A549 (cell line): ENCODE results near the gene PTPRN2. TPM values are rescaled to one million over a fixed set of nuclear protein-coding genes. Genes with fewer than 3 reads are reported as not detected.

ENCODE experiments used
- ATAC-seq, 2 experiments: fragments of 200-7000 bp in 1 of 2; fragments of >200 bp in 1 of 2; cut with Nextera tagmentation in 1 of 2; cut with Tn5 transposase in 1 of 2; 3 replicates each; pipeline versions ENCODE4 v1.8.0 to v1.9.1; 2018 to 2020; ENCODE audit warnings: mild to moderate bottlenecking in 1 of 2, moderate library complexity in 1 of 2
- CTCF ChIA-PET: fragments of 300-600 bp; sonication (Branson Sonifier 250); formaldehyde crosslinking; extraction: SDS; loops from one replicate; lab custom pipeline; 2021; ENCODE audit warnings: antibody characterized with exemption, inconsistent platforms; lab: Yijun Ruan, JAX
- POLR2A ChIA-PET: fragments of 350-600 bp; formaldehyde crosslinking; extraction: SDS; loops from one replicate; lab custom pipeline; 2021; ENCODE audit warnings: antibody characterized with exemption, inconsistent platforms; lab: Yijun Ruan, JAX
- DNase-seq, 2 experiments: peaks; one replicate each; pipeline versions ENCODE4 v3.0.0 to v3.0.0-alpha.2; 2011 to 2016; ENCODE audit warnings: low read depth in 1 of 2, low spot score in 1 of 2
- FAIRE-seq: peaks from 2 replicates; lab custom pipeline; 2011; peaks lifted over from hg19 to GRCh38; lab: Jason Lieb, UNC
- H3K27ac ChIP-seq, 2 experiments: fragments of >200 bp; sonication (Bioruptor Twin); formaldehyde crosslinking; 3 replicates each; pipeline ENCODE4 v1.5.1; 2016 to 2017
- H3K4me1 ChIP-seq: fragments of >200 bp; sonication (Bioruptor Twin); formaldehyde crosslinking; 3 replicates; pipeline ENCODE4 v1.6.1; 2016
- H3K4me2 ChIP-seq: fragments of >200 bp; sonication (Bioruptor Twin); formaldehyde crosslinking; 3 replicates; pipeline ENCODE4 v1.6.1; 2016
- H3K4me3 ChIP-seq: fragments of >200 bp; sonication (Bioruptor Twin); formaldehyde crosslinking; 3 replicates; pipeline ENCODE4 v1.5.1; 2016
- H3K9me3 ChIP-seq: fragments of >200 bp; sonication (Bioruptor Twin); formaldehyde crosslinking; 3 replicates; pipeline ENCODE4 v1.6.1; 2016
- BHLHE40 ChIP-seq: IDR thresholded peaks from 2 replicates; pipeline ENCODE4 v1.6.1; 2012; ENCODE audit warnings: low read depth, low read length, inconsistent platforms
- CBX2 ChIP-seq: fragments of 200-600 bp; sonication (generic); IDR thresholded peaks from 2 replicates; pipeline ENCODE4 v1.6.1; 2016; ENCODE audit warnings: low read depth, mild to moderate bottlenecking, borderline replicate concordance
- CBX8 ChIP-seq: fragments of 200-600 bp; sonication (generic); IDR thresholded peaks from 2 replicates; pipeline ENCODE4 v1.6.1; 2016
- CHD2 ChIP-seq: fragments of 150-350 bp; IDR thresholded peaks from 2 replicates; pipeline ENCODE4 v1.6.1; 2014; ENCODE audit warnings: low read length; ENCODE audit not compliant: partially characterized antibody
- EHMT2 ChIP-seq: fragments of 200-600 bp; sonication (generic); IDR thresholded peaks from 2 replicates; pipeline ENCODE4 v1.6.1; 2016; ENCODE audit warnings: antibody characterized with exemption, low read depth, mild to moderate bottlenecking, moderate library complexity
- FOSL2 ChIP-seq, 2 experiments: fragments of 450-650 bp in 1 of 2; fragments of >200 bp in 1 of 2; sonication (Bioruptor Twin) in 1 of 2; formaldehyde crosslinking; IDR thresholded peaks; 2 replicates each; pipeline versions ENCODE4 v1.5.0 to v1.6.1; 2016 to 2020; ENCODE audit warnings: mild to moderate bottlenecking in 1 of 2, moderate library complexity in 1 of 2
- GATA3 ChIP-seq: IDR thresholded peaks from 2 replicates; pipeline ENCODE4 v1.6.1; 2012; ENCODE audit warnings: borderline replicate concordance
- HEYL ChIP-seq: fragments of 250-450 bp; sonication (Bioruptor Pico); IDR thresholded peaks from 2 replicates; pipeline ENCODE4 v1.8.0; 2021; ENCODE audit warnings: mild to moderate bottlenecking, moderate library complexity
- KDM1A ChIP-seq: fragments of 200-600 bp; sonication (generic); IDR thresholded peaks from 2 replicates; pipeline ENCODE4 v1.6.1; 2016; ENCODE audit warnings: low read depth, mild to moderate bottlenecking
- KDM5A ChIP-seq: fragments of 200-600 bp; sonication (generic); IDR thresholded peaks from 2 replicates; pipeline ENCODE4 v1.6.1; 2016; ENCODE audit warnings: antibody characterized with exemption, mild to moderate bottlenecking
- MAZ ChIP-seq: fragments of 150-350 bp; IDR thresholded peaks from 2 replicates; pipeline ENCODE4 v1.6.1; 2014; ENCODE audit warnings: antibody characterized with exemption, low read depth, low read length, borderline replicate concordance
- NR3C1 ChIP-seq: fragments of >200 bp; sonication (Bioruptor Twin); formaldehyde crosslinking; IDR thresholded peaks from 3 replicates; pipeline ENCODE4 v1.6.1; 2017
- PHF8 ChIP-seq: fragments of 200-600 bp; sonication (generic); IDR thresholded peaks from 2 replicates; pipeline ENCODE4 v1.6.1; 2016; ENCODE audit warnings: low read depth, mild to moderate bottlenecking, antibody characterized with exemption, moderate library complexity, borderline replicate concordance
- POLR2A ChIP-seq: IDR thresholded peaks from 2 replicates; pipeline ENCODE4 v1.6.1; 2012; ENCODE audit warnings: mild to moderate bottlenecking, low read length
- POLR2AphosphoS2 ChIP-seq: conservative IDR thresholded peaks from 2 replicates; pipeline ENCODE4 v1.6.1; 2012; ENCODE audit warnings: low read length, improper control_type of control experiment, inconsistent platforms
- RARB ChIP-seq: fragments of 250-450 bp; sonication (Bioruptor Pico); IDR thresholded peaks from 2 replicates; pipeline ENCODE4 v1.8.0; 2021; ENCODE audit warnings: mild to moderate bottlenecking, moderate library complexity
- RCOR1 ChIP-seq: fragments of 150-350 bp; IDR thresholded peaks from 2 replicates; pipeline ENCODE4 v1.6.1; 2014; ENCODE audit warnings: antibody characterized with exemption, low read length, low read depth
- RNF2 ChIP-seq: fragments of 200-600 bp; sonication (generic); IDR thresholded peaks from 2 replicates; pipeline ENCODE4 v1.6.1; 2016; ENCODE audit warnings: low read depth, mild to moderate bottlenecking, antibody characterized with exemption, moderate library complexity, borderline replicate concordance
- SREBF2 ChIP-seq: fragments of 450-650 bp; IDR thresholded peaks from 2 replicates; pipeline ENCODE4 v1.6.1; 2014; ENCODE audit warnings: mild to moderate bottlenecking, moderate library complexity
- TP53 ChIP-seq: fragments of 250-450 bp; sonication (Bioruptor Pico); IDR thresholded peaks from 2 replicates; pipeline ENCODE4 v1.5.0; 2021; ENCODE audit warnings: mild to moderate bottlenecking, moderate library complexity
- WGBS: methylation state at CpG from one replicate; pipeline ENCODE4 v1.1.6; 2017; ENCODE audit errors: missing lambda C conversion rate; 5-methylcytosine and 5-hydroxymethylcytosine counted together
- polyA plus RNA-seq, 4 experiments: library from polyadenylated mRNA; depleted of rRNA in 3 of 4; stranded (reverse); fragments of >200 nt; fragmentation: RNase III in 1 of 4; extraction: RNeasy Plus Mini Kit Qiagen cat#74134 plus additional on column Dnase treatment in 1 of 4; gene quantifications; 2 replicates in 3 of 4; 3 replicates in 1 of 4; pipeline ENCODE4 v1.2.3, GENCODE V29; 2011 to 2017
- TF ChIP-seq, protein P1 (sequence below): fragments of >200 bp; sonication (Bioruptor Twin); formaldehyde crosslinking; IDR thresholded peaks from 3 replicates; pipeline ENCODE4 v1.5.1; 2016
- TF ChIP-seq, protein P2 (sequence below): IDR thresholded peaks from 2 replicates; pipeline ENCODE4 v1.6.1; 2012; ENCODE audit warnings: low read depth, borderline replicate concordance
- TF ChIP-seq, protein P3 (sequence below): IDR thresholded peaks from 2 replicates; pipeline ENCODE4 v1.6.1; 2012

PTPRN2 gene
- polyA plus RNA-seq, 2 of the 4 experiments (the other 2 are of a cell fraction), result 0.41 to 1.2 TPM

DNA sequence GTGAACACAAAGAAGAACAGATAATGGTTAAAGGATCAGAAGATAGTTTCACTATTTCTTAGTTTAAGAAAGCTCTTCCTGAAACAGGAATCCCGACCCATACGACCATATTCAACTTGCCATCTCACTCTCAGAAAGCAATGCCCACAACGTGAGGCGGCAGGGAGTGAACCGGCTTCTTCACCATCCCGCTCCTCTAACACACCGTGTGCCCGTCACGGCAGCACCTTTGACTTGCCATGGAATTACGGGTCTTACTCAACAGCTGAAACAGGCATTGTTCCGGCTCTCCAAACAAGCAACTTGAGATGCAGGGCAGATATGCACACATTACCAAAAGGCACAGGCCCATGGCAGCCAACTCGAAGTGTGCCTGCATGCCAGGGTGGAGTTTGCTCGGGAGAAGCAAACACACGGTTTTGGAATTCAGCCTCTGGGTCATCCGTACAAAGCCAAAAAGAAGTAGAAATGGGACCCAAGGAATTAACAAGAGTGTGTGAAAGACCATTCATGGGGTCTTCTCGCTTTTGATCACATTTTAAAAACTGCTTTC lies 957.2 kb downstream of the PTPRN2 start:
- no peak for TF ChIP-seq POLR2A
- no peak for TF ChIP-seq SREBF2
- no peak for TF ChIP-seq CBX8
- 43% methylated on average over 14 of the region's 16 CpGs for WGBS
- ChIA-PET CTCF (no interaction called here), POLR2A (no interaction called here)
- no peak for ATAC-seq
- no peak for FAIRE-seq
- Histone ChIP-seq H3K27ac (no peak overlapping the region), H3K4me3 (no peak overlapping the region), H3K9me3 (no peaks in the 10 kb centered on the region), H3K4me2 (no peak overlapping the region), H3K4me1 (no peaks in the 10 kb centered on the region)
- DNase-seq, result no peak

DNA sequence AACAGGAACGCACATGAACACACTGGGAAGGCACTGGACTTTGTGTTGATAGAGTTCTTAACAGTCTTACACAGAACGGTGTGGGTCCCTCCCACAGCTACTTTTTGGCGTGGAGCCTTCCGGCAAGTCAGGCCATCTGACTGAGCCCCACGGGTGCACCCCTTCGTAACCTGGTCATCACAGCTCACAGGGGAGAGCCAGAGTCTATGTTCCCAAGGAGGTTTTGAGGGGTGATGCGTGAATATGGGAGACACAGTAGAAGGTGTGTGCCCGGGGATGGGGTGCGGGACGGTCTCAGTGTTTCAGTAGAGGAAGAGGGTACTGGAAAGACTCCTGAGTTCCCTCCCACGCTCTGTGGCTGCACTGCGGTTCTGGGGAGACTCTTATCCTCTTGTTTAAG lies 959.2 kb downstream of the PTPRN2 start:
- CTCF ChIA-PET, result no interaction called here
- Histone ChIP-seq H3K9me3 (no peaks in the 10 kb centered on the region), H3K4me1 (no peaks in the 10 kb centered on the region), H3K4me3 (no peak overlapping the region), H3K27ac (no peak overlapping the region), H3K4me2 (no peak overlapping the region)
- FAIRE-seq (no peak), DNase-seq (no peak), ATAC-seq (0 out of 6 replicates have a peak, but pooled peaks of 1 of the 2 experiments have one; percentile 23)
- TF ChIP-seq RNF2 (no peak), POLR2AphosphoS2 (no peak), KDM5A (no peak), KDM1A (no peak), TP53 (no peak)
- POLR2A ChIA-PET, result no interaction called here
- 25% methylated on average over 12 of the region's 12 CpGs for WGBS

DNA sequence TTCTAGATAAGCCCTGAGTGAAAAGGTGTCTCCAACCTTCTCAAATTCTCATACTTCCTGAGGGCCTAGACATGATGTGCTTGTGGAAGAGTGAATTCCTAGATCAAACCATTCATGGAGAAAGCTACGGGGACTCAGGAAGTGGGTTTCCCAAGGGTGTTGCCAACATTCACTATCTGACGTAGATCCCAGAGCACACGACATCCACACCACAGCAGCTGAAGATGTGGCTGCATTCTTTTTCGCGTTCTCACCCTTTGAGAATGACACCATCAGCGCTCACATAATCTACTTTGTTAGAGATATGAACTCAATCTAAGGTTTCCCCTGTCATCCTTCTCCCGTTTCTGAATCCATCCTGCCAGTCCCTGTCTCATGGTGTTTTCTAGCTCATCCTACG lies 960.0 kb downstream of the PTPRN2 start:
- ATAC-seq (no peak), FAIRE-seq (no peak), DNase-seq (no peak)
- TF ChIP-seq GATA3 (no peak), PHF8 (no peak), EHMT2 (no peak), NR3C1 (no peak)
- TF ChIP-seq, protein P1, sequence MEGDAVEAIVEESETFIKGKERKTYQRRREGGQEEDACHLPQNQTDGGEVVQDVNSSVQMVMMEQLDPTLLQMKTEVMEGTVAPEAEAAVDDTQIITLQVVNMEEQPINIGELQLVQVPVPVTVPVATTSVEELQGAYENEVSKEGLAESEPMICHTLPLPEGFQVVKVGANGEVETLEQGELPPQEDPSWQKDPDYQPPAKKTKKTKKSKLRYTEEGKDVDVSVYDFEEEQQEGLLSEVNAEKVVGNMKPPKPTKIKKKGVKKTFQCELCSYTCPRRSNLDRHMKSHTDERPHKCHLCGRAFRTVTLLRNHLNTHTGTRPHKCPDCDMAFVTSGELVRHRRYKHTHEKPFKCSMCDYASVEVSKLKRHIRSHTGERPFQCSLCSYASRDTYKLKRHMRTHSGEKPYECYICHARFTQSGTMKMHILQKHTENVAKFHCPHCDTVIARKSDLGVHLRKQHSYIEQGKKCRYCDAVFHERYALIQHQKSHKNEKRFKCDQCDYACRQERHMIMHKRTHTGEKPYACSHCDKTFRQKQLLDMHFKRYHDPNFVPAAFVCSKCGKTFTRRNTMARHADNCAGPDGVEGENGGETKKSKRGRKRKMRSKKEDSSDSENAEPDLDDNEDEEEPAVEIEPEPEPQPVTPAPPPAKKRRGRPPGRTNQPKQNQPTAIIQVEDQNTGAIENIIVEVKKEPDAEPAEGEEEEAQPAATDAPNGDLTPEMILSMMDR, result no peak
- H3K4me2 ChIP-seq, result no peak overlapping the region
- CTCF ChIA-PET, result no interaction called here
- no peak overlapping the region for H3K27ac ChIP-seq
- no peaks in the 10 kb centered on the region for H3K9me3 ChIP-seq
- H3K4me1 ChIP-seq, result no peaks in the 10 kb centered on the region
- POLR2A ChIA-PET, result no interaction called here
- 42% methylated on average over 8 of the region's 8 CpGs for WGBS
- H3K4me3 ChIP-seq, result no peak overlapping the region

DNA sequence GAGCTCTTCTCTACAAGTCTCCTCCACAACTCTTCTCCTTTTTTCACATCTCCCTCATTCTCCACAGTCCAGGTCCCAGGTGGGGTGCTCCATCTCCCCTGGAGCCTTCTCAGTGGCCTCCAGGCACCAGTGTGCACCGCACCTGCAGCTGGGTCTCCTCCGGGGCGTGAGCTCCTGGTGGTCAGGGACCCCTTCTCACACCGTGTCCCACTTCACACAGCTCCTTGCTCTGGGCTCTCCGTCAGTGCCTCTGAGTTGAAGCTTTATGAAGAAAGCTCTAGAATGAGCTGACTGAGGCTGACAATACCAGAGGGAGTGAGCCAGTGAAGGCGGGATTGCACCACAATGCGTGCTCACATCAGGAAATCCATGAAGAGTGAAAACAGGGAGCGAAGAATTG lies 960.6 kb downstream of the PTPRN2 start:
- no peaks in the 10 kb centered on the region for H3K9me3 ChIP-seq
- FAIRE-seq (no peak), ATAC-seq (no peak; a peak in 1 of 6 replicates), DNase-seq (no peak)
- no peaks in the 10 kb centered on the region for H3K4me1 ChIP-seq
- WGBS, result 19% methylated on average over 7 of the region's 8 CpGs
- no peak overlapping the region for H3K4me3 ChIP-seq
- CTCF ChIA-PET, result interaction anchor here (0.5 kb wide), 1 partner anchor 39 kb away, joined by 3 read pairs; no protein-coding TSS in a partner anchor
- no peak overlapping the region for H3K4me2 ChIP-seq
- TF ChIP-seq MAZ (no peak), CBX2 (no peak), RCOR1 (no peak), HEYL (CRISPR knock-in tag) (no peak), KDM1A (no peak), FOSL2 (IDR thresholded peaks at IDR 0.05) (no peak), FOSL2 (CRISPR knock-in tag; IDR thresholded peaks at IDR 0.05) (no peak), SREBF2 (no peak), BHLHE40 (no peak), RARB (CRISPR knock-in tag) (no peak), CHD2 (no peak), POLR2AphosphoS2 (no peak), POLR2A (no peak)
- TF ChIP-seq, protein P2, sequence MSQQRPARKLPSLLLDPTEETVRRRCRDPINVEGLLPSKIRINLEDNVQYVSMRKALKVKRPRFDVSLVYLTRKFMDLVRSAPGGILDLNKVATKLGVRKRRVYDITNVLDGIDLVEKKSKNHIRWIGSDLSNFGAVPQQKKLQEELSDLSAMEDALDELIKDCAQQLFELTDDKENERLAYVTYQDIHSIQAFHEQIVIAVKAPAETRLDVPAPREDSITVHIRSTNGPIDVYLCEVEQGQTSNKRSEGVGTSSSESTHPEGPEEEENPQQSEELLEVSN, result no peak
- TF ChIP-seq, protein P3, sequence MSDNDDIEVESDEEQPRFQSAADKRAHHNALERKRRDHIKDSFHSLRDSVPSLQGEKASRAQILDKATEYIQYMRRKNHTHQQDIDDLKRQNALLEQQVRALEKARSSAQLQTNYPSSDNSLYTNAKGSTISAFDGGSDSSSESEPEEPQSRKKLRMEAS, result no peak
- H3K27ac ChIP-seq, result no peak overlapping the region
- POLR2A ChIA-PET, result no interaction called here
